ENCODE results near the gene AQP12A.

DNA sequence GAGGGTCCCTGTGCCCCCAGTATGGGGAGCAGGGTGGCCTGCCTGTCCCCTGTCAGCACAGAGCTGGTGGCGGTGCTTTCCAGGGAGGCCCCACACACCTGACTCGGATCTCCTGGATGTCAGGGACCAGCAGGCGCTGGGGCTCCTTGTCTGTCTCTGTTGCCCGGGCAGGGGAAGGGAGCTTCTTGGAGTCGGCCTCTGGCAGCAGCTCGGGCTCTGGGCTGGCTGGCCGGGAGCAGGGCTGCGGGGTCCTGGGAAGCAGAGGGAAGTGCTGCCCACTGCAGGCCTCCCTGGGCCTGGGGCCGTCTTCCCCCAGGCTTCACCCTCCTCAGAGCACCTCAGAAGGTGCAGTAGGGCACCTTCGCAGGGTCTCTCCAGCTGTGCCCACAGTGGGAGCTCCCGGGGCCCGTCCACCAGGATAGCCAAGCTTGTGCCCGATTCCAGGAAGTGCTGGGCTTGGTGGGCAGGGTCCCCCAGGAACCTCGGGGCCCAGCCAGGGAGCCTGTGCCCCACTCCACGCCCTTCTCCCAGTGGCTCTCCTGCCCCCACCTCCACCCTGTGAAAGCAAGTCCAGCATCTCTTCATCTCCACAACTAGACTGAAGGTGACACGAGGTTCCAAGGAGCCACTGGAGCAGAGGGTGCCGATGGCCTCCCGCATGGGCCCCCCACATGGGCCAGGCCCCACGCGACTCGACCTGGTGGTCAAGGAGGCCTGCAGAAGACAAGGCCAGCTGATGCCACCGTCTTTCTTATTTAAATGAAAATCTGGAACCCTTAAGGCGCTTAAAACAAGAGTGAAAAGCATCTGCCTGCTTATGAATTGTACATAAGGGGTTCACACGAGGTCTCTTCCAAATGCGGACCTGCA, 28.2 kb downstream of the AQP12A start:
- TF ChIP-seq CTCF (IDR thresholded peaks at IDR 0.05 in 2 of 3, conservative IDR thresholded peaks at IDR 0.05 in 1 of 3; ENCODE audit: insufficient read depth in 2 of 3, low read depth in 1 of 3, low read length in 3 of 3), result no peak
- no peak for TF ChIP-seq PTRF (tag; IDR thresholded peaks at IDR 0.05)
- TF ChIP-seq POLR2A (conservative IDR thresholded peaks at IDR 0.05), result no peak
- TF ChIP-seq HDAC1 (IDR thresholded peaks at IDR 0.05), result no peak
- TF ChIP-seq TAF1 (IDR thresholded peaks at IDR 0.05; ENCODE audit: control insufficient read depth, extremely low read depth, insufficient read depth, low read length, severe bottlenecking), result no peak
- TF ChIP-seq YBX1 (IDR thresholded peaks at IDR 0.05), result no peak
- TF ChIP-seq L3MBTL2 (IDR thresholded peaks at IDR 0.05), result no peak
- no peak for TF ChIP-seq UBTF (IDR thresholded peaks at IDR 0.05; ENCODE audit: borderline replicate concordance in 1 of 2, low read depth in 2 of 2, low read length in 2 of 2)
- TF ChIP-seq, protein P1, sequence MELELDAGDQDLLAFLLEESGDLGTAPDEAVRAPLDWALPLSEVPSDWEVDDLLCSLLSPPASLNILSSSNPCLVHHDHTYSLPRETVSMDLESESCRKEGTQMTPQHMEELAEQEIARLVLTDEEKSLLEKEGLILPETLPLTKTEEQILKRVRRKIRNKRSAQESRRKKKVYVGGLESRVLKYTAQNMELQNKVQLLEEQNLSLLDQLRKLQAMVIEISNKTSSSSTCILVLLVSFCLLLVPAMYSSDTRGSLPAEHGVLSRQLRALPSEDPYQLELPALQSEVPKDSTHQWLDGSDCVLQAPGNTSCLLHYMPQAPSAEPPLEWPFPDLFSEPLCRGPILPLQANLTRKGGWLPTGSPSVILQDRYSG (tag; conservative IDR thresholded peaks at IDR 0.05; ENCODE audit: low read depth), result no peak
- TF ChIP-seq RCOR1 (IDR thresholded peaks at IDR 0.05; ENCODE audit: borderline replicate concordance in 1 of 2, low read depth in 2 of 2, low read length in 2 of 2), result no peak
- no peak for TF ChIP-seq SIRT6 (IDR thresholded peaks at IDR 0.05; ENCODE audit: low read depth, low read length)
